Caco-2 (cell line): ENCODE results near the gene HOXB13. TPM values are rescaled to one million over a fixed set of nuclear protein-coding genes. Genes with fewer than 3 reads are reported as not detected.

Source experiments
- BruUV-seq: library from RNA; stranded (reverse); fragments of 400-500 nt; replicated peaks from 2 replicates; lab custom pipeline; 2021; lab: Mats Ljungman, UMichigan
- CTCF ChIA-PET: fragments of 300-600 bp; sonication (Branson Sonifier 250); formaldehyde crosslinking; loops from one replicate; lab custom pipeline; 2022; ENCODE audit warnings: antibody characterized with exemption; lab: Charles Lee
- POLR2A ChIA-PET: fragments of 300-600 bp; sonication (Branson Sonifier 250); formaldehyde crosslinking; loops from one replicate; lab custom pipeline; 2022; ENCODE audit warnings: antibody characterized with exemption; lab: Charles Lee
- DNase-seq, 2 experiments: peaks; one replicate each; pipeline versions ENCODE4 v3.0.0 to v3.0.0-alpha.2; 2020 to 2022
- H3K27me3 ChIP-seq: replicated peaks from 2 replicates; pipeline ENCODE4 v1.6.0; 2011; ENCODE audit warnings: low read length; ENCODE audit not compliant: control insufficient read depth, insufficient read depth
- H3K36me3 ChIP-seq: 2 replicates; pipeline ENCODE4 v1.5.1; 2011; ENCODE audit warnings: low read length; ENCODE audit not compliant: control insufficient read depth, insufficient read depth
- H3K4me1 ChIP-seq: fragments of 250-450 bp; sonication (Bioruptor Pico); 2 replicates; pipeline ENCODE4 v1.5.1; 2020; ENCODE audit warnings: mild to moderate bottlenecking
- H3K4me3 ChIP-seq: 2 replicates; pipeline ENCODE4 v1.5.1; 2011; ENCODE audit warnings: low read depth, mild to moderate bottlenecking, control low read depth, low read length
- H3K9me3 ChIP-seq: fragments of 250-450 bp; sonication (Bioruptor Pico); 2 replicates; pipeline ENCODE4 v1.5.1; 2020; ENCODE audit warnings: mild to moderate bottlenecking, moderate library complexity
- H3K27ac Mint-ChIP-seq: one replicate; pipeline ENCODE4 v1.8.0; 2022; ENCODE audit warnings: mixed read lengths; ENCODE audit not compliant: unreplicated experiment
- H3K27me3 Mint-ChIP-seq: one replicate; pipeline ENCODE4 v1.8.0; 2022; ENCODE audit warnings: mixed read lengths; ENCODE audit not compliant: insufficient read depth, unreplicated experiment
- H3K36me3 Mint-ChIP-seq: one replicate; pipeline ENCODE4 v1.8.0; 2022; ENCODE audit warnings: mild to moderate bottlenecking, mixed read lengths; ENCODE audit not compliant: insufficient read depth, unreplicated experiment
- H3K4me1 Mint-ChIP-seq: one replicate; pipeline ENCODE4 v1.8.0; 2022; ENCODE audit warnings: low read depth, mixed read lengths; ENCODE audit not compliant: unreplicated experiment
- H3K4me3 Mint-ChIP-seq: one replicate; pipeline ENCODE4 v1.8.0; 2022; ENCODE audit warnings: mild to moderate bottlenecking, moderate library complexity, mixed read lengths; ENCODE audit not compliant: unreplicated experiment
- H3K9me3 Mint-ChIP-seq: one replicate; pipeline ENCODE4 v1.8.0; 2022; ENCODE audit warnings: mixed read lengths; ENCODE audit not compliant: unreplicated experiment
- intact Hi-C: fragments of 100-400 bp; cut with micrococcal nuclease; formaldehyde crosslinking; loops from one replicate; pipeline ENCODE4 v1.10.0; 2022; ENCODE audit not compliant: unreplicated experiment
- total RNA-seq: library from RNA; stranded (reverse); gene quantifications from 2 replicates; pipeline ENCODE4 v1.2.3, GENCODE V29; 2022
- TF ChIP-seq, protein P1 (sequence below), 2 experiments: fragments of 200-600 bp in 1 of 2; IDR thresholded peaks; 1 replicate in 1 of 2; 2 replicates in 1 of 2; pipeline versions ENCODE4 v1.5.1 to v1.8.0; 2011 to 2022; ENCODE audit warnings: antibody characterized with exemption in 1 of 2, control low read depth in 1 of 2, inconsistent platforms in 1 of 2, low read depth in 1 of 2, low read length in 1 of 2, mild to moderate bottlenecking in 1 of 2, moderate library complexity in 1 of 2; ENCODE audit not compliant: insufficient read depth in 1 of 2, severe bottlenecking in 1 of 2, unreplicated experiment in 1 of 2

Gene HOXB13
- total RNA-seq, 1 experiment from 2014 or later, result 4.3 TPM

DNA sequence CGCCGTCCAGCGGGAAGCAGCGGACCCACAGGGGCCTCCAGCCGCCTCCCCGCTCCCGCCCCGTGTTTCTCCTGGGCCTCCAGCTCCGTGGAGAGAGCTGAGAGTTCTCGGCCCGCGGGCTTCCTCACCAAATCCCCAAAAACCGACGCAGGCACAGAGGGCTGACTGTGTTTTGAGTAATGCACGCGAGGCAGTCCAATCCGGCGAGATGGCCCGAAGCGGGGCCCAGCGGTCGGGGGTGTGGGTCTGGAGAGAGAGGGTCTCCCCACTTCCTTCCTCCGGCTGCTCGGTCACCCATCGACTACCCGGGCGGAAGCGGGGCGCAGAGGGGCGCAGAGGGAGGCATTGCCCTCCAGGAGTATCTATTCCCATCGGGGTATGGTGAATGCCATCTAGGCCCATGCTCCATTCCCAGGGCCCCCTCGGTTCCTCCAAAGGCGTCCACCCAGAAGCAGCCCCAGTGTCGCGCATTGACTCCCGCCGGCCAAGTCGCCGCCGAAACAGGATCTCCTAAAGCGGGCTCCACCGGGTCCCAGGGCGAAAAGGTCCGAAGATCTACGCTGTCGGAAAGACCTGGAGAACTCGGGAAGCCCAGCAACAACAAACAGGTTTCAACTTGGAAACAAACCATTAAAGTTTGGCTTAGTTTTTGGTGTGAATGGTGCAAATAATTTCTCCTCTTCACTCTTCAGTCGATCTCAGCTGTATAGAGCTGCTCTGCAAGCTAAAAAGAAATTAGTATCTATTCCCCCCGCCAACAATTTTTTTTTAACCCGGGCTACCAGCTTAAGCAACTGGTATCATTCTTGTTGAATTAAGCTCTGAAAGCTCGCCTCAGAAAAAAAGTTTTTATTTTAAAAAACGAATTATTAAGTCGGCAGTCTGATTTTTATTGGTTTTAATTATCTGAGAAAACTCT, 19.2 kb upstream of the HOXB13 start:
- Histone ChIP-seq H3K4me3 (no peak overlapping the region), H3K4me1 (peaks cover 9% of the 10 kb centered on the region), H3K36me3 (no peaks in the 10 kb centered on the region), H3K27me3 (peaks cover 1% of the 10 kb centered on the region; the same call in 1 of the 2 replicates), H3K9me3 (no peaks in the 10 kb centered on the region)
- no peak overlapping the region for H3K4me3 Mint-ChIP-seq
- H3K27me3 Mint-ChIP-seq, result peaks cover 16% of the 10 kb centered on the region
- intact Hi-C loops, result no loop called here
- ChIA-PET CTCF (interaction anchor here (0.5 kb wide), 1 partner anchor 217 kb away, joined by 3 read pairs; no protein-coding TSS in a partner anchor), POLR2A (no interaction called here)
- BruUV-seq, result no TSS peak
- TF ChIP-seq, protein P1, sequence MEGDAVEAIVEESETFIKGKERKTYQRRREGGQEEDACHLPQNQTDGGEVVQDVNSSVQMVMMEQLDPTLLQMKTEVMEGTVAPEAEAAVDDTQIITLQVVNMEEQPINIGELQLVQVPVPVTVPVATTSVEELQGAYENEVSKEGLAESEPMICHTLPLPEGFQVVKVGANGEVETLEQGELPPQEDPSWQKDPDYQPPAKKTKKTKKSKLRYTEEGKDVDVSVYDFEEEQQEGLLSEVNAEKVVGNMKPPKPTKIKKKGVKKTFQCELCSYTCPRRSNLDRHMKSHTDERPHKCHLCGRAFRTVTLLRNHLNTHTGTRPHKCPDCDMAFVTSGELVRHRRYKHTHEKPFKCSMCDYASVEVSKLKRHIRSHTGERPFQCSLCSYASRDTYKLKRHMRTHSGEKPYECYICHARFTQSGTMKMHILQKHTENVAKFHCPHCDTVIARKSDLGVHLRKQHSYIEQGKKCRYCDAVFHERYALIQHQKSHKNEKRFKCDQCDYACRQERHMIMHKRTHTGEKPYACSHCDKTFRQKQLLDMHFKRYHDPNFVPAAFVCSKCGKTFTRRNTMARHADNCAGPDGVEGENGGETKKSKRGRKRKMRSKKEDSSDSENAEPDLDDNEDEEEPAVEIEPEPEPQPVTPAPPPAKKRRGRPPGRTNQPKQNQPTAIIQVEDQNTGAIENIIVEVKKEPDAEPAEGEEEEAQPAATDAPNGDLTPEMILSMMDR (IDR thresholded peaks at IDR 0.05; ENCODE audit: insufficient read depth in 1 of 2, low read depth in 1 of 2, low read length in 1 of 2, severe bottlenecking in 1 of 2, unreplicated experiment in 1 of 2), result no peak
- H3K36me3 Mint-ChIP-seq, result peaks cover 5% of the 10 kb centered on the region
- no peak overlapping the region for H3K27ac Mint-ChIP-seq
- H3K9me3 Mint-ChIP-seq, result no peaks in the 10 kb centered on the region
- DNase-seq, result no peak
- peaks cover 20% of the 10 kb centered on the region for H3K4me1 Mint-ChIP-seq

DNA sequence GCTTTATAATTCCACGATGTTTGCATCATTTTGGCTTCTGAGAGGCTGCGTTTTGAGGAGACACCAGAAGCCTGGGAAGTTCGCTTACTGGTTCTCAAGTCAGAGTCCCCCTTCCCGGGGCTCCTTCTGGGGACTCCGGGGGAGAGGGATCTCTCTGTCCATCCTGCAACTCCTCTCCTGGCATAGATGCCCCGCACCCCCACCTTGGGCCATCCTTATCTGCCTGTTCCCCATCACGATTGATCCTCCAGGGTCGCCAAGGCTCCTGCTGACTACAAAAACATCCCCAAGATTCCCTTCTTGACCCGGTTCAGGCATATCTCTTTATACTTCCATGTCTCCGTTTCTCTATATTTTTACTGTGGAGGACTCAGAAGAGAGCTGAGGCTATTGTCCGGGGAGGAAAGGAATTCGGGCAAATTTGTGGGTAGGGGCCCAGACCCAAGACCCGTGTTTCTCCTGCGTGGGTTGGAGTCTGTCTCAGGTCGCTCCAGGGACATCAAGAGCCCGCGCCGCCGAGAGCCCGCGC, 18.4 kb upstream of the HOXB13 start:
- H3K27me3 Mint-ChIP-seq, result peaks cover 16% of the 10 kb centered on the region
- peaks cover 1% of the 10 kb centered on the region; the same call in 1 of the 2 replicates for H3K27me3 ChIP-seq
- H3K4me1 Mint-ChIP-seq, result peaks cover 15% of the 10 kb centered on the region
- peaks cover 4% of the 10 kb centered on the region for H3K4me1 ChIP-seq
- H3K27ac Mint-ChIP-seq, result no peak overlapping the region
- DNase-seq, result no peak
- no peak overlapping the region for H3K4me3 ChIP-seq
- peaks cover 5% of the 10 kb centered on the region for H3K36me3 Mint-ChIP-seq
- H3K9me3 Mint-ChIP-seq, result no peaks in the 10 kb centered on the region
- no TSS peak for BruUV-seq
- intact Hi-C loops, result no loop called here
- ChIA-PET POLR2A (no interaction called here), CTCF (interaction anchor here (0.5 to 1.3 kb wide), 4 partner anchors 44 to 616 kb away, joined by 3 to 6 read pairs (median 4); no protein-coding TSS in a partner anchor)
- H3K36me3 ChIP-seq, result no peaks in the 10 kb centered on the region
- H3K9me3 ChIP-seq, result no peaks in the 10 kb centered on the region
- H3K4me3 Mint-ChIP-seq, result no peak overlapping the region
- TF ChIP-seq, protein P1 (IDR thresholded peaks at IDR 0.05; ENCODE audit: insufficient read depth in 1 of 2, low read depth in 1 of 2, low read length in 1 of 2, severe bottlenecking in 1 of 2, unreplicated experiment in 1 of 2), result no peak
